ENCODE data around the gene SBK1. TPM values are rescaled to one million over a fixed set of nuclear protein-coding genes. Genes with fewer than 3 reads are reported as not detected.

SBK1 gene
- total RNA-seq, 1 donor: not detected

DNA sequence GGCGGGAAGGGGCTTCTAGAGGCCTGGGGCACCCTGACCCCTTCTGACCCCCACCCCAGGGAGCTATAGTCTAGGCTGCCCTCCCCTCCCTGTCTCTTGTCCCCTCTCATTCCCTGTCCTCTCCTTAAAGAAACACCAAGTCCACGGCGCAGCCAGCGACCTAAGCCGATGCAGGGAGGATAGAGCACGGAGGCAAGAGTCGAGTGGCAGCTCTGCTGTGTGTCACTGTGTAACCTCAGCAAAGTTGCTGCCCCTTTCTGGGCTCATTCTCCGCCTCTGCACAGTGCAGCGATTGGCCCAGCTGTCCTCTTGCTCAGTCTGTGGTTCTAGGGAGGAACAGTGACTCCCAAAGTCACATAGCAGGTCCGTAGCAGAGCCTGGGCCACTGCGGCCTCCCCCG is 36.5 kb upstream of the SBK1 start:
- TF ChIP-seq, protein P1, sequence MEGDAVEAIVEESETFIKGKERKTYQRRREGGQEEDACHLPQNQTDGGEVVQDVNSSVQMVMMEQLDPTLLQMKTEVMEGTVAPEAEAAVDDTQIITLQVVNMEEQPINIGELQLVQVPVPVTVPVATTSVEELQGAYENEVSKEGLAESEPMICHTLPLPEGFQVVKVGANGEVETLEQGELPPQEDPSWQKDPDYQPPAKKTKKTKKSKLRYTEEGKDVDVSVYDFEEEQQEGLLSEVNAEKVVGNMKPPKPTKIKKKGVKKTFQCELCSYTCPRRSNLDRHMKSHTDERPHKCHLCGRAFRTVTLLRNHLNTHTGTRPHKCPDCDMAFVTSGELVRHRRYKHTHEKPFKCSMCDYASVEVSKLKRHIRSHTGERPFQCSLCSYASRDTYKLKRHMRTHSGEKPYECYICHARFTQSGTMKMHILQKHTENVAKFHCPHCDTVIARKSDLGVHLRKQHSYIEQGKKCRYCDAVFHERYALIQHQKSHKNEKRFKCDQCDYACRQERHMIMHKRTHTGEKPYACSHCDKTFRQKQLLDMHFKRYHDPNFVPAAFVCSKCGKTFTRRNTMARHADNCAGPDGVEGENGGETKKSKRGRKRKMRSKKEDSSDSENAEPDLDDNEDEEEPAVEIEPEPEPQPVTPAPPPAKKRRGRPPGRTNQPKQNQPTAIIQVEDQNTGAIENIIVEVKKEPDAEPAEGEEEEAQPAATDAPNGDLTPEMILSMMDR (IDR thresholded peaks at IDR 0.05; ENCODE audit: extremely low read depth, low read depth, low read length): no peak
- no peak for DNase-seq (ENCODE audit: insufficient read length, low spot score, missing footprints)
- no peaks in the 10 kb centered on the region for H3K79me2 ChIP-seq (ENCODE audit: insufficient read depth, low read length)

DNA sequence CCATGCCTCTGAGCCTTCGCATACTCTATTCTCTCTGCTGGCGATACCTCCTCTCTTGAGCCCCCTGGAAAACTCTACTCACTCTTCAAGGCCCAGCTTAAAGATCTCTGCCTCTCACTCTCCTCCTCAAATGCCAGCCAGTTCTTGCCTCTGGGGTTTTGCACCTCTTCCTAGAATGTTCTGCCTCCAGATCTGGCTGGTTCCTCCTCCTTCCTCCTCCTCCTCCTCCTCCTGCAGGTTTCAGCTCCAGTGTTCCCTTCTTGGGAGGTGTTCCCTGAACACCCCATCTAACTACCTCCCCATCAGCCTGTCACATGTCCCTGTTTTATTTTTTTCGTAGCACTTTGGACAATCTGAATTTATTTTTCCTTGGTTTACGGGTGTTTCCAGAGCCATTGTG is 35.1 kb upstream of the SBK1 start:
- Histone ChIP-seq H3K4me2 (ENCODE audit: insufficient read depth, low read length) (no peak overlapping the region), H3K4me3 (ENCODE audit: insufficient read depth, low read length) (no peak overlapping the region), H3K27ac (ENCODE audit: low read depth, low read length) (no peak overlapping the region), H3K27me3 (ENCODE audit: insufficient read depth, low read length) (peaks cover 49% of the 10 kb centered on the region), H2AFZ (ENCODE audit: low read length) (no peak overlapping the region), H3K79me2 (ENCODE audit: insufficient read depth, low read length) (no peaks in the 10 kb centered on the region), H3K36me3 (ENCODE audit: insufficient read depth, low read length) (no peaks in the 10 kb centered on the region), H3K4me1 (ENCODE audit: insufficient read depth, low read length) (no peaks in the 10 kb centered on the region), H3K9me3 (ENCODE audit: low read depth, low read length) (no peaks in the 10 kb centered on the region), H4K20me1 (ENCODE audit: insufficient read depth, low read length) (no peaks in the 10 kb centered on the region)
- no peak for DNase-seq (ENCODE audit: insufficient read length, low spot score, missing footprints)
- TF ChIP-seq, protein P1 (IDR thresholded peaks at IDR 0.05; ENCODE audit: extremely low read depth, low read depth, low read length): no peak

More for the DNA sequence above, 36.5 kb upstream of the SBK1 start:
- Histone ChIP-seq H3K36me3 (ENCODE audit: insufficient read depth, low read length) (no peaks in the 10 kb centered on the region), H3K9me3 (ENCODE audit: low read depth, low read length) (no peaks in the 10 kb centered on the region), H3K4me2 (ENCODE audit: insufficient read depth, low read length) (no peak overlapping the region), H2AFZ (ENCODE audit: low read length) (no peak overlapping the region), H4K20me1 (ENCODE audit: insufficient read depth, low read length) (no peaks in the 10 kb centered on the region), H3K4me3 (ENCODE audit: insufficient read depth, low read length) (no peak overlapping the region), H3K4me1 (ENCODE audit: insufficient read depth, low read length) (no peaks in the 10 kb centered on the region), H3K27ac (ENCODE audit: low read depth, low read length) (no peak overlapping the region), H3K27me3 (ENCODE audit: insufficient read depth, low read length) (peaks cover 39% of the 10 kb centered on the region)

DNA sequence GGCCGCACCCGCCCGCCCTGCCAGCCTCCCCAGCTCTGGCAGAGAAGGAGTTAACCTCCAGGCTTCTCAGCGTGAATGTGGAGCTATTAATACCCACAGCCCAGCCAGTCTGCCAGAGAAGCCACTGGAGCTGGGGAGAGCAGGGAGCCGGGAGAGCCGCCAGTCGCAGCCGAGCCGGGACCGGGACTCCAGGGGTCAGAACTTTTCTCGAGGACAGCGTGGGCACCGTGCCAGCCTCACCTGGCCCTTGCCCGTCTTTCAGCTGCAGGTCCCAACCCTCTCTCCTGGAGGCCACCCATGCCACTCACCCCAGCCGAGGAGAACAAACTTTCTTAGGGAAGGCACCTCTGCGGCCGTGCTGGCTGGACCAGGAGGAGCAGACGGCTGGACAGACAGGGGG is 33.8 kb upstream of the SBK1 start:
- Histone ChIP-seq H3K36me3 (ENCODE audit: insufficient read depth, low read length) (no peaks in the 10 kb centered on the region), H3K79me2 (ENCODE audit: insufficient read depth, low read length) (no peaks in the 10 kb centered on the region), H3K27me3 (ENCODE audit: insufficient read depth, low read length) (peaks cover 60% of the 10 kb centered on the region), H4K20me1 (ENCODE audit: insufficient read depth, low read length) (no peaks in the 10 kb centered on the region), H3K27ac (ENCODE audit: low read depth, low read length) (no peak overlapping the region), H3K9me3 (ENCODE audit: low read depth, low read length) (no peaks in the 10 kb centered on the region), H3K4me3 (ENCODE audit: insufficient read depth, low read length) (no peak overlapping the region), H2AFZ (ENCODE audit: low read length) (no peak overlapping the region), H3K4me1 (ENCODE audit: insufficient read depth, low read length) (no peaks in the 10 kb centered on the region), H3K4me2 (ENCODE audit: insufficient read depth, low read length) (peak overlapping the region; percentile 32)
- TF ChIP-seq, protein P1 (IDR thresholded peaks at IDR 0.05; ENCODE audit: extremely low read depth, low read depth, low read length): no peak
- no peak for DNase-seq (ENCODE audit: insufficient read length, low spot score, missing footprints)

DNA sequence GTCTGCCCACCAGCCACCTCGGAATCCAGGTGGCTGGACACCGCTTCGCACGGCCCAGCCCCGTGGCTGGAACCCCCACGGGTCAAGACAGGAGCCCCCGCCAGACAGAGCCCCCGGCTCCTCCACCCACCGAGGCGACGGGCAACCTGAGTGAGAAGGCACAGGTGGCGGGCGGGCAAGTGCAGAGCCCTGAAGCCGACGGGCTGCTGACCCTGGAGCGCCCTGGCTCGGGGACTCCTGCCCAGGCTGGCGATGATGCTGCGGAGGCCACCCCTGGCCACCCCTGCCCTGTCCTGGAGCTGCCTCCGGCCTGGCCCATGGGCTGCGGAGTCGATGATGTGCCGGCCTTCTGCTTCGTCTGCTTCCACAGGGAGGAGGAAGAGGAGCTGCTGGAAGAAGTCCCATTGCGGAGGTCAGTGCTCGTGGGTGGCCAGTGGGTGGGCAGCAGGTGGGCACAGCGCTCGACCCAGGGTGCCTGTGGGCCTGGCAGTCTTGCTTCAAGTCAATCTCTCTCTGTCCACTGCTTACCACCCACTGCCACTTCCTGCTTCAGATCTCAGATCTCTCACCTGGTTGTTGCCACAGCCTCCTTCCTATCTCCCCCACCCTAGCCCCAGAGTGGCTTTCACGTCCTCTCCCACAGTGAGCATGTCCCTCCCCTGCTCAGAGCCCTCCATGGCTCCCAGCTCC is 33.1 kb upstream of the SBK1 start:
- Histone ChIP-seq H3K4me2 (ENCODE audit: insufficient read depth, low read length) (no peak overlapping the region), H3K27ac (ENCODE audit: low read depth, low read length) (no peak overlapping the region), H3K36me3 (ENCODE audit: insufficient read depth, low read length) (no peaks in the 10 kb centered on the region), H3K79me2 (ENCODE audit: insufficient read depth, low read length) (no peaks in the 10 kb centered on the region), H3K9me3 (ENCODE audit: low read depth, low read length) (no peaks in the 10 kb centered on the region), H3K27me3 (ENCODE audit: insufficient read depth, low read length) (peaks cover 60% of the 10 kb centered on the region), H3K4me3 (ENCODE audit: insufficient read depth, low read length) (no peak overlapping the region), H4K20me1 (ENCODE audit: insufficient read depth, low read length) (no peaks in the 10 kb centered on the region), H2AFZ (ENCODE audit: low read length) (no peak overlapping the region), H3K4me1 (ENCODE audit: insufficient read depth, low read length) (no peaks in the 10 kb centered on the region)
- DNase-seq (ENCODE audit: insufficient read length, low spot score, missing footprints): no peak
- TF ChIP-seq, protein P1 (IDR thresholded peaks at IDR 0.05; ENCODE audit: extremely low read depth, low read depth, low read length): no peak

Data from osteoblast (primary cell).